DND-41 (cell line): ENCODE results near the gene WDR17.
"Not testable (repeated sequence)": the region's sequence is repeated elsewhere in the genome, so short reads cannot be mapped to it uniquely, and the experiment has no call there.

Experiments
- ATAC-seq: fragments of 200-7000 bp; cut with Tn5 transposase; 3 replicates; pipeline ENCODE4 v1.9.1; 2021; ENCODE audit warnings: low read depth; ENCODE audit not compliant: insufficient read depth
- DNase-seq: peaks from one replicate; pipeline ENCODE4 v3.0.0-alpha.2; 2020
- H2AFZ ChIP-seq: 2 replicates; pipeline ENCODE4 v1.6.0; 2012; ENCODE audit warnings: low read depth, low read length
- H3K27ac ChIP-seq: 2 replicates; pipeline ENCODE4 v1.5.1; 2012; ENCODE audit warnings: low read length, inconsistent platforms
- H3K27me3 ChIP-seq: fragments of 200-600 bp; sonication (generic); 2 replicates; pipeline ENCODE4 v1.6.0; 2012; ENCODE audit warnings: low read length, mild to moderate bottlenecking, inconsistent platforms; ENCODE audit not compliant: insufficient read depth, poor library complexity
- H3K36me3 ChIP-seq: 2 replicates; pipeline ENCODE4 v1.5.1; 2012; ENCODE audit warnings: low read length, inconsistent platforms; ENCODE audit not compliant: insufficient read depth
- H3K4me1 ChIP-seq: 2 replicates; pipeline ENCODE4 v1.5.1; 2012; ENCODE audit warnings: mild to moderate bottlenecking, low read length; ENCODE audit not compliant: insufficient read depth
- H3K4me2 ChIP-seq: 2 replicates; pipeline ENCODE4 v1.6.0; 2012; ENCODE audit warnings: mild to moderate bottlenecking, moderate library complexity, low read length, inconsistent platforms; ENCODE audit not compliant: insufficient read depth
- H3K4me3 ChIP-seq, 2 experiments: fragments of 200-600 bp in 1 of 2; shearing (Covaris generic) in 1 of 2; 2 replicates each; pipeline ENCODE4 v1.5.1; 2012 to 2016; ENCODE audit warnings: inconsistent platforms in 2 of 2, low read length in 2 of 2, mild to moderate bottlenecking in 2 of 2, low read depth in 1 of 2, moderate library complexity in 1 of 2
- H3K79me2 ChIP-seq: 2 replicates; pipeline ENCODE4 v1.6.0; 2012; ENCODE audit warnings: low read length, inconsistent platforms; ENCODE audit not compliant: insufficient read depth
- H3K9ac ChIP-seq: 2 replicates; pipeline ENCODE4 v1.6.0; 2012; ENCODE audit warnings: low read depth, mild to moderate bottlenecking, inconsistent platforms, low read length, moderate library complexity
- H3K9me3 ChIP-seq: 2 replicates; pipeline ENCODE4 v1.5.1; 2012; ENCODE audit warnings: low read length, moderate library complexity, mild to moderate bottlenecking, inconsistent platforms; ENCODE audit not compliant: insufficient read depth, severe bottlenecking
- H4K20me1 ChIP-seq: 2 replicates; pipeline ENCODE4 v1.6.0; 2012; ENCODE audit warnings: low read length; ENCODE audit not compliant: insufficient read depth
- EZH2 ChIP-seq: IDR thresholded peaks from 3 replicates; pipeline ENCODE4 v1.6.1; 2012; ENCODE audit warnings: borderline replicate concordance, low read depth, mild to moderate bottlenecking, moderate library complexity, low read length, inconsistent platforms; ENCODE audit not compliant: severe bottlenecking
- TF ChIP-seq, protein P1 (sequence below): IDR thresholded peaks from 2 replicates; pipeline ENCODE4 v1.5.1; 2012; ENCODE audit warnings: borderline replicate concordance, low read length, moderate library complexity, mild to moderate bottlenecking; ENCODE audit not compliant: poor library complexity, severe bottlenecking; ENCODE audit errors: extremely low read depth

The WDR17 gene

DNA sequence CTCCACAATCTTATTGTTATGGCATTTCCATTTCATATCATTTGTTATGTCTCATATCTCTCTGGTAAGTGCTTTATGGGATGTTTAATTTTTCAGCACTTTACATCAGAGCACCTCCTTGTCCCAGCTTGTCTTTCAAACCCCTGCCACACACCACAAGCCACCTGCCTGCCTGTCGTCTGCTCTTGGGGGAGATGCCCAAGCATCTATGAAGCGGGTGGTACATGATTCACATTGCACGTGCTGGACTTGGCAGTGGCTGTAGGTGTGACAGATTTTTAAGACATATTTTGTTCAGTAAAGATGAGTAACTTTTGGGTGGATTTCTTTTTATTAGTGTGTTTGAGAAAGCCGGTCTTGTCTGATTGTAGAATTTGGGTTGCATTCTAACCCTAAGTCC lies 143.9 kb downstream of the WDR17 start:
- no peak overlapping the region for H3K4me3 ChIP-seq
- TF ChIP-seq, protein P1, sequence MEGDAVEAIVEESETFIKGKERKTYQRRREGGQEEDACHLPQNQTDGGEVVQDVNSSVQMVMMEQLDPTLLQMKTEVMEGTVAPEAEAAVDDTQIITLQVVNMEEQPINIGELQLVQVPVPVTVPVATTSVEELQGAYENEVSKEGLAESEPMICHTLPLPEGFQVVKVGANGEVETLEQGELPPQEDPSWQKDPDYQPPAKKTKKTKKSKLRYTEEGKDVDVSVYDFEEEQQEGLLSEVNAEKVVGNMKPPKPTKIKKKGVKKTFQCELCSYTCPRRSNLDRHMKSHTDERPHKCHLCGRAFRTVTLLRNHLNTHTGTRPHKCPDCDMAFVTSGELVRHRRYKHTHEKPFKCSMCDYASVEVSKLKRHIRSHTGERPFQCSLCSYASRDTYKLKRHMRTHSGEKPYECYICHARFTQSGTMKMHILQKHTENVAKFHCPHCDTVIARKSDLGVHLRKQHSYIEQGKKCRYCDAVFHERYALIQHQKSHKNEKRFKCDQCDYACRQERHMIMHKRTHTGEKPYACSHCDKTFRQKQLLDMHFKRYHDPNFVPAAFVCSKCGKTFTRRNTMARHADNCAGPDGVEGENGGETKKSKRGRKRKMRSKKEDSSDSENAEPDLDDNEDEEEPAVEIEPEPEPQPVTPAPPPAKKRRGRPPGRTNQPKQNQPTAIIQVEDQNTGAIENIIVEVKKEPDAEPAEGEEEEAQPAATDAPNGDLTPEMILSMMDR, result no peak
- TF ChIP-seq EZH2, result no peak
- H3K9me3 ChIP-seq, result no peaks in the 10 kb centered on the region
- ATAC-seq (no peak), DNase-seq (no peak)
- no peak overlapping the region for H3K4me2 ChIP-seq
- no peaks in the 10 kb centered on the region for H3K79me2 ChIP-seq
- no peaks in the 10 kb centered on the region for H4K20me1 ChIP-seq
- no peak overlapping the region for H3K9ac ChIP-seq
- no peak overlapping the region for H2AFZ ChIP-seq
- H3K4me1 ChIP-seq, result no peaks in the 10 kb centered on the region
- peaks cover 3% of the 10 kb centered on the region for H3K27me3 ChIP-seq
- no peak overlapping the region for H3K27ac ChIP-seq
- H3K36me3 ChIP-seq, result no peaks in the 10 kb centered on the region

DNA sequence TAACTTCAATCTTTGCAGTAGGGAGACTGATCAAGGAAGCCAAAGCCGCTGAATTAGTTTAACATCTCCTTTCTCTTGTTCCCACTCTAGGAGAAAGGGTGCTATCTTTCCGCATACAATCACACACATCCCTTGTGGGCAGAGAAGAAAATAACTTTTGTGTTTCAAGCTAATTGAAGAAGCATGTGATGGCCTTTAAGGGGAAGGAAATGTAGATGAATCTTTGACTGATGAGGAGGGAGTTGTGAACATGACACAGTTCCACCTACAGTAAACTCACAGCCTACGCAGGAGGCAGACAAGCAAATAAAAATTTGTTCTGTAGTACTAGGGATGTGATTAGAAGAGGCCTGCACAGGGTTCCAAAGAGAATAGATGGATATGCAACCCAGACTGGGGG lies 144.5 kb downstream of the WDR17 start:
- DNase-seq, result no peak
- Histone ChIP-seq H3K9me3 (no peaks in the 10 kb centered on the region), H3K27me3 (peaks cover 3% of the 10 kb centered on the region), H3K4me3 (no peak overlapping the region), H4K20me1 (no peaks in the 10 kb centered on the region), H3K27ac (no peak overlapping the region), H3K79me2 (no peaks in the 10 kb centered on the region), H2AFZ (no peak overlapping the region), H3K4me1 (no peaks in the 10 kb centered on the region), H3K36me3 (no peaks in the 10 kb centered on the region), H3K9ac (no peak overlapping the region), H3K4me2 (no peak overlapping the region)
- TF ChIP-seq, protein P1, result no peak
- TF ChIP-seq EZH2, result no peak
- no peak for ATAC-seq

- DNase-seq (no peak), ATAC-seq (no peak)
- Histone ChIP-seq H4K20me1 (no peaks in the 10 kb centered on the region), H3K9ac (no peak overlapping the region), H3K27ac (no peak overlapping the region), H3K79me2 (no peaks in the 10 kb centered on the region), H2AFZ (no peak overlapping the region), H3K27me3 (peaks cover 3% of the 10 kb centered on the region), H3K4me3 (no peak overlapping the region), H3K4me2 (no peak overlapping the region), H3K4me1 (no peaks in the 10 kb centered on the region), H3K36me3 (no peaks in the 10 kb centered on the region), H3K9me3 (no peaks in the 10 kb centered on the region)
- TF ChIP-seq, protein P1, result no peak
- no peak for TF ChIP-seq EZH2
Measured at GRCh38 chr4:176210579-176211296, 145.1 kb downstream of the WDR17 start.

- not testable (repeated sequence) for H3K9ac ChIP-seq, H3K27me3 ChIP-seq, H3K9me3 ChIP-seq, H3K27ac ChIP-seq, H2AFZ ChIP-seq, ATAC-seq, H4K20me1 ChIP-seq, H3K4me2 ChIP-seq, H3K79me2 ChIP-seq, H3K4me3 ChIP-seq, DNase-seq, H3K36me3 ChIP-seq, H3K4me1 ChIP-seq
Measured at GRCh38 chr4:176212351-176212750, 146.7 kb downstream of the WDR17 start.
